Neural progenitor cell (in vitro differentiated cells): ENCODE results near the gene ZNF850.

ENCODE experiments used
- EZH2 ChIP-seq: fragments of 200-600 bp; sonication (generic); IDR thresholded peaks from 2 replicates; pipeline ENCODE4 v1.6.1; 2017; ENCODE audit warnings: antibody characterized with exemption, mild to moderate bottlenecking, moderate library complexity
- EZH2phosphoT487 ChIP-seq: fragments of 200-600 bp; sonication (generic); IDR thresholded peaks from 2 replicates; pipeline ENCODE4 v1.6.1; 2017; ENCODE audit warnings: antibody characterized with exemption
- TF ChIP-seq, protein P1 (sequence below): fragments of 200-600 bp; sonication (generic); IDR thresholded peaks from 2 replicates; pipeline ENCODE4 v1.5.1; 2017; ENCODE audit warnings: antibody characterized with exemption, mild to moderate bottlenecking

DNA sequence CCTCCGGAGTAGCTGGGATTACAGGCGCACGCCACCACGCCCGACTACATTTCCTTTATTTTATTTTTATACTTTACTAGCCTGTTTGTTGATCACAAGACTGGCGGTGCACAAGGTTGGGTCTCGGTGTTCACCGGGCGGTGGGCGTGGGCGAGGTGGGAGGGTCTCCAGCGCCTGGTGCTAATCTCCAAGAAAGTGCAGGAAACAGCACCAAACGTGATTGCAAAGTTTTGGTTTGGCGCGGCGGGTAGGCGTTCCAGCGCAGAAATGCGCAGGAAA is 24.0 kb upstream of the ZNF850 start:
- TF ChIP-seq, protein P1, sequence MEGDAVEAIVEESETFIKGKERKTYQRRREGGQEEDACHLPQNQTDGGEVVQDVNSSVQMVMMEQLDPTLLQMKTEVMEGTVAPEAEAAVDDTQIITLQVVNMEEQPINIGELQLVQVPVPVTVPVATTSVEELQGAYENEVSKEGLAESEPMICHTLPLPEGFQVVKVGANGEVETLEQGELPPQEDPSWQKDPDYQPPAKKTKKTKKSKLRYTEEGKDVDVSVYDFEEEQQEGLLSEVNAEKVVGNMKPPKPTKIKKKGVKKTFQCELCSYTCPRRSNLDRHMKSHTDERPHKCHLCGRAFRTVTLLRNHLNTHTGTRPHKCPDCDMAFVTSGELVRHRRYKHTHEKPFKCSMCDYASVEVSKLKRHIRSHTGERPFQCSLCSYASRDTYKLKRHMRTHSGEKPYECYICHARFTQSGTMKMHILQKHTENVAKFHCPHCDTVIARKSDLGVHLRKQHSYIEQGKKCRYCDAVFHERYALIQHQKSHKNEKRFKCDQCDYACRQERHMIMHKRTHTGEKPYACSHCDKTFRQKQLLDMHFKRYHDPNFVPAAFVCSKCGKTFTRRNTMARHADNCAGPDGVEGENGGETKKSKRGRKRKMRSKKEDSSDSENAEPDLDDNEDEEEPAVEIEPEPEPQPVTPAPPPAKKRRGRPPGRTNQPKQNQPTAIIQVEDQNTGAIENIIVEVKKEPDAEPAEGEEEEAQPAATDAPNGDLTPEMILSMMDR = no peak
- TF ChIP-seq EZH2 = no peak
- TF ChIP-seq EZH2phosphoT487 = no peak
